K562 (cell line): ENCODE data around the gene ADCY1. TPM values are rescaled to one million over a fixed set of nuclear protein-coding genes. Genes with fewer than 3 reads are reported as not detected.

Source experiments
- ATAC-seq: fragments of 200-7000 bp; cut with Tn5 transposase; 3 replicates; pipeline ENCODE4 v1.9.1; 2020; ENCODE audit warnings: moderate library complexity
- BruUV-seq: library from RNA; stranded (reverse); fragments of 400-500 nt; replicated peaks from 2 replicates; lab custom pipeline; 2021; lab: Mats Ljungman, UMichigan
- CTCF ChIA-PET: fragments of 300-600 bp; formaldehyde crosslinking; extraction: SDS; loops from one replicate; lab custom pipeline; 2021; ENCODE audit warnings: low intra/inter-chr PET ratio; lab: Yijun Ruan, JAX
- POLR2A ChIA-PET: fragments of 300-600, 350-650 bp; sonication (Branson Sonifier 250); formaldehyde crosslinking; extraction: SDS; loops from one replicate; lab custom pipeline; 2021; ENCODE audit warnings: antibody characterized with exemption, inconsistent platforms; lab: Yijun Ruan, JAX
- DNase-seq, 4 experiments: peaks; one replicate each; pipeline versions ENCODE4 v3.0.0 to v3.0.0-alpha.2; 2011 to 2018; ENCODE audit warnings: low spot score in 3 of 4, mixed read lengths in 3 of 4; ENCODE audit errors: extremely low read depth in 1 of 4
- FAIRE-seq: peaks from 2 replicates; lab custom pipeline; 2011; peaks lifted over from hg19 to GRCh38; lab: Jason Lieb, UNC
- H2AFZ ChIP-seq: 2 replicates; pipeline ENCODE4 v1.6.0; 2011; ENCODE audit warnings: low read depth, low read length, control low read depth, inconsistent platforms
- H3K27ac ChIP-seq: fragments of 200-600 bp; 3 replicates; pipeline ENCODE4 v1.8.0; 2011; ENCODE audit warnings: low read depth, mild to moderate bottlenecking, control low read depth, inconsistent platforms, low read length, moderate library complexity, mixed read lengths; ENCODE audit errors: extremely low read depth
- H3K27me3 ChIP-seq, 2 experiments: fragments of 300-600 bp in 1 of 2; 2 replicates in 1 of 2; 3 replicates in 1 of 2; pipeline versions ENCODE4 v1.6.0 to v1.8.0; 2011; ENCODE audit warnings: inconsistent platforms in 2 of 2, low read length in 2 of 2, mild to moderate bottlenecking in 1 of 2, mixed read lengths in 1 of 2, moderate library complexity in 1 of 2; ENCODE audit not compliant: control insufficient read depth in 2 of 2, insufficient read depth in 2 of 2
- H3K36me3 ChIP-seq: fragments of 300-600 bp; 3 replicates; pipeline ENCODE4 v1.8.0; 2011; ENCODE audit warnings: mild to moderate bottlenecking, low read length, inconsistent platforms; ENCODE audit not compliant: control insufficient read depth, insufficient read depth
- H3K4me1 ChIP-seq, 2 experiments: fragments of 200-600 bp in 1 of 2; replicated peaks in 1 of 2; 2 replicates in 1 of 2; 3 replicates in 1 of 2; pipeline versions ENCODE4 v1.5.1 to v1.8.0; 2011; ENCODE audit warnings: inconsistent platforms in 2 of 2, low read length in 2 of 2, mild to moderate bottlenecking in 1 of 2, mixed read lengths in 1 of 2, moderate library complexity in 1 of 2; ENCODE audit not compliant: control insufficient read depth in 2 of 2, insufficient read depth in 2 of 2
- H3K4me2 ChIP-seq: 2 replicates; pipeline ENCODE4 v1.6.1; 2011; ENCODE audit warnings: low read length, control low read depth, inconsistent platforms, mixed read lengths; ENCODE audit not compliant: insufficient read depth
- H3K4me3 ChIP-seq: fragments of 200-600 bp; sonication (generic), shearing (Covaris generic); 2 replicates; pipeline ENCODE4 v1.5.1; 2016; ENCODE audit warnings: control low read depth, inconsistent platforms
- H3K79me2 ChIP-seq: fragments of 200-600 bp; 3 replicates; pipeline ENCODE4 v1.8.0; 2011; ENCODE audit warnings: low read length, inconsistent platforms; ENCODE audit not compliant: control insufficient read depth, insufficient read depth
- H3K9ac ChIP-seq, 2 experiments: 2 replicates each; pipeline versions ENCODE4 v1.6.0 to v1.6.1; 2011; ENCODE audit warnings: low read depth in 2 of 2, low read length in 2 of 2, control low read depth in 1 of 2, inconsistent platforms in 1 of 2, mild to moderate bottlenecking in 1 of 2, mixed read lengths in 1 of 2; ENCODE audit not compliant: insufficient read depth in 1 of 2
- H3K9me1 ChIP-seq: one replicate; pipeline ENCODE4 v1.6.0; 2011; ENCODE audit warnings: inconsistent platforms, mild to moderate bottlenecking, low read length, moderate library complexity; ENCODE audit not compliant: control insufficient read depth, insufficient read depth
- H3K9me3 ChIP-seq: replicated peaks from 2 replicates; pipeline ENCODE4 v1.5.1; 2011; ENCODE audit warnings: low read depth, low read length, inconsistent platforms; ENCODE audit not compliant: control insufficient read depth, insufficient read depth
- H4K20me1 ChIP-seq: replicated peaks from 2 replicates; pipeline ENCODE4 v1.6.1; 2011; ENCODE audit warnings: low read length, inconsistent platforms, mixed read lengths; ENCODE audit not compliant: control insufficient read depth, insufficient read depth
- CREB3L1 ChIP-seq: fragments of 450-650 bp; IDR thresholded peaks from 2 replicates; pipeline ENCODE4 v1.6.1; 2014; ENCODE audit warnings: low read depth, mild to moderate bottlenecking, moderate library complexity, borderline replicate concordance
- EHMT2 ChIP-seq: fragments of 450-650 bp; IDR thresholded peaks from 2 replicates; pipeline ENCODE4 v1.6.1; 2018; ENCODE audit warnings: antibody characterized with exemption
- ETV6 ChIP-seq, 3 experiments: fragments of 150-350 bp in 1 of 3; sonication (generic) in 1 of 3; formaldehyde crosslinking in 1 of 3; IDR thresholded peaks; 2 replicates each; pipeline versions ENCODE4 v1.6.1 to v1.8.0; 2014 to 2022; ENCODE audit warnings: borderline replicate concordance in 2 of 3, low read depth in 2 of 3, antibody characterized with exemption in 1 of 3, low read length in 1 of 3, mild to moderate bottlenecking in 1 of 3, missing genetic modification reagents in 1 of 3
- MEF2A ChIP-seq: IDR thresholded peaks from 2 replicates; pipeline ENCODE4 v1.6.1; 2011; ENCODE audit warnings: low read depth, mild to moderate bottlenecking, low read length, moderate library complexity; ENCODE audit not compliant: control insufficient read depth
- MXD1 ChIP-seq: fragments of 250-450 bp; sonication (Bioruptor Pico); IDR thresholded peaks from 2 replicates; pipeline ENCODE4 v1.8.0; 2021; ENCODE audit warnings: borderline replicate concordance, mild to moderate bottlenecking, moderate library complexity; ENCODE audit not compliant: poor library complexity, severe bottlenecking
- PHF8 ChIP-seq: fragments of 200-600 bp; sonication (generic); IDR thresholded peaks from 2 replicates; pipeline ENCODE4 v1.6.1; 2012; ENCODE audit warnings: mixed run types, mild to moderate bottlenecking, inconsistent platforms, low read length, moderate library complexity, borderline replicate concordance
- RBM14 ChIP-seq: fragments of 200-400 bp; formaldehyde crosslinking; IDR thresholded peaks from 2 replicates; pipeline ENCODE4 v1.6.1; 2018; ENCODE audit warnings: low read depth, mild to moderate bottlenecking, low read length, moderate library complexity, borderline replicate concordance; ENCODE audit not compliant: insufficient read depth
- RHOXF2B ChIP-seq: fragments of 250-450 bp; sonication (Bioruptor Pico); conservative IDR thresholded peaks from 2 replicates; pipeline ENCODE4 v1.5.1; 2021
- SMARCB1 ChIP-seq: IDR thresholded peaks from 2 replicates; pipeline ENCODE4 v1.6.1; 2011; ENCODE audit warnings: improper control_type of control experiment, low read depth; ENCODE audit not compliant: insufficient read length
- SMARCC2 ChIP-seq: fragments of 450-650 bp; IDR thresholded peaks from 2 replicates; pipeline ENCODE4 v1.6.1; 2017; ENCODE audit warnings: antibody characterized with exemption, moderate library complexity, mild to moderate bottlenecking, low read depth
- SUPT5H ChIP-seq: fragments of 450-650 bp; IDR thresholded peaks from 2 replicates; pipeline ENCODE4 v1.6.1; 2016
- TCF7L2 ChIP-seq: fragments of 150-350 bp; IDR thresholded peaks from 2 replicates; pipeline ENCODE4 v1.6.1; 2016; ENCODE audit warnings: low read depth, mild to moderate bottlenecking, low read length, moderate library complexity
- ZEB2 ChIP-seq: fragments of 450-650 bp; IDR thresholded peaks from 2 replicates; pipeline ENCODE4 v1.6.1; 2016
- ZKSCAN3 ChIP-seq: fragments of 250-450 bp; sonication (Bioruptor Pico); IDR thresholded peaks from 2 replicates; pipeline ENCODE4 v1.4.0; 2020
- ZNF143 ChIP-seq: sonication (generic); formaldehyde crosslinking; IDR thresholded peaks from 2 replicates; pipeline ENCODE4 v1.9.0; 2022; ENCODE audit warnings: mild to moderate bottlenecking, missing genetic modification reagents
- WGBS: fragments of 100-300 bp; shearing (Covaris generic); methylation state at CpG from one replicate; pipeline ENCODE4 v1.1.6; 2016; ENCODE audit warnings: low coverage, mixed read lengths; ENCODE audit not compliant: insufficient coverage; ENCODE audit errors: missing lambda C conversion rate; 5-methylcytosine and 5-hydroxymethylcytosine counted together
- in situ Hi-C: fragments of 300-500 bp; cut with MboI; formaldehyde crosslinking; loops from 4 replicates; pipeline ENCODE4 v1.15.0; 2018; ENCODE audit warnings: inconsistent platforms, mixed read lengths
- intact Hi-C: fragments of 100-400 bp; cut with micrococcal nuclease; formaldehyde crosslinking; loops from 2 replicates; pipeline ENCODE4 v1.14.2; 2022
- polyA plus RNA-seq, 8 experiments: library from polyadenylated mRNA; depleted of rRNA in 4 of 8; stranded (reverse) in 5 of 8; unstranded in 3 of 8; fragments of >200 nt; fragmentation: Nextera tagmentation in 2 of 8; fragmentation: Illumina TruSeq in 1 of 8; extraction: Ambion mirVana in 2 of 8; extraction: Trizol in 1 of 8; gene quantifications; 2 replicates each; pipeline versions ENCODE4 v1.2.1 to v1.2.3, GENCODE V29; 2011 to 2014; ENCODE audit warnings: inconsistent platforms in 1 of 8, missing spikeins in 1 of 8
- total RNA-seq, 7 experiments: library from RNA; depleted of rRNA in 6 of 7; stranded (reverse); fragments of >200 nt in 6 of 7; fragmentation: Illumina TruSeq in 2 of 7; extraction: Trizol in 2 of 7; gene quantifications; 2 replicates each; pipeline versions ENCODE4 v1.2.1 to v1.2.3, GENCODE V29; 2011 to 2021; ENCODE audit warnings: low replicate concordance in 1 of 7
- TF ChIP-seq, protein P1 (sequence below), 2 experiments: fragments of 450-650 bp; IDR thresholded peaks; 2 replicates each; pipeline ENCODE4 v1.6.1; 2016
- TF ChIP-seq, protein P2 (sequence below), 2 experiments: fragments of 450-650 bp in 1 of 2; sonication (generic) in 1 of 2; formaldehyde crosslinking in 1 of 2; IDR thresholded peaks in 1 of 2; conservative IDR thresholded peaks in 1 of 2; 2 replicates each; pipeline versions ENCODE4 v1.6.1 to v1.8.1; 2016 to 2023; ENCODE audit warnings: mild to moderate bottlenecking in 2 of 2, moderate library complexity in 2 of 2, inconsistent platforms in 1 of 2, missing genetic modification reagents in 1 of 2

Gene ADCY1
- total and polyA plus RNA-seq, 9 of the 15 experiments (the other 6 are each of a cell fraction or from before 2014, with no cell fraction given) = under 0.01 to 0.18 (median 0.10) TPM; not detected in 4

DNA sequence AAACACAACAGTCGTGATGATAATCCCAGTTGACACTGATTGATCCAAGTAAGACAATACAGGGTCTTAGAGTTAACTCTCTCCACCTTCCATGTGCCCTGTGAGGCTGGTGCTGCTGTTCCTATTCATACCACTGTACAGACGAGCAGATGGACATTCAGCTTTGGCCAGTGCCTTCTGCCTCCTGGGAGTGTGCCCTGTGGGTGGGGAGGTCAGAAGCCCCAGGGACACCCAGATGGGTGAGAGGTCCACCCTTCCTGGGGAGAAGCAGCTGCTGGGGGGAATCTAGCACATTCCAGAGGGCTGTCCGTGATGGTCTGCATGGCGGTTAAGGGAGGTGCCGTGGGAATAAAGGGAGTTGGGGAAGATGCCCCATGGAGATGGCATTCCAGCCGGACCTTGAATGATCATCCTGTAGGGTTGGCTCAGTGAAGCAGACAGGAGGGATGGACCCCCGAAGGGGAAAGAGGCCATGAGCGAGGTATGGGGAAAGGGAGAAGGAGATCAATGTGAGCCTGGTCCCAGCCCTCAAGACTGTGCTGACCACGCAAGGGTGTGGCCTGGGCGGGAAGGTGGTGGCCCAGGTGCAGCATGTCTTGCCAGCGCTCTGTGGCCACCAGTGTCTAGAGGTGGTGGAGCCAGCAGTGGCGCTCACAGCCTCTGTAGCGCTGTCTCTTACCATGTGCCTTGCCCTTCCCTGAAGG, 74.0 kb downstream of the ADCY1 start (continued):
- TF ChIP-seq PHF8 (no peak), SMARCC2 (no peak), CREB3L1 (no peak), ETV6 (IDR thresholded peaks at IDR 0.05; ENCODE audit: borderline replicate concordance in 1 of 2, low read depth in 2 of 2, low read length in 1 of 2) (no peak), ETV6 (CRISPR knock-in tag; IDR thresholded peaks at IDR 0.05; ENCODE audit: borderline replicate concordance) (no peak), ZKSCAN3 (no peak), RBM14 (no peak), SUPT5H (no peak), ZNF143 (CRISPR knock-in tag) (no peak), TCF7L2 (no peak)

GRCh38 chr7:45648671-45648995, 74.5 kb downstream of the ADCY1 start:
- H3K27me3 ChIP-seq = peaks cover 0 to 23% of the 10 kb centered on the region in 2 experiments; a peak in 2 of 5 replicates
- no peak overlapping the region for H3K9ac ChIP-seq
- ChIA-PET POLR2A (interaction anchor here (1.2 kb wide), 1 partner anchor 8 kb away, joined by 4 read pairs; no protein-coding TSS in a partner anchor), CTCF (no interaction called here)
- no peaks in the 10 kb centered on the region for H3K9me3 ChIP-seq
- ATAC-seq (no peak), FAIRE-seq (no peak), DNase-seq (no peak)
- H2AFZ ChIP-seq = no peak overlapping the region
- intact Hi-C loops (no loop called here), in situ Hi-C loops (no loop called here)
- H3K4me1 ChIP-seq = no peaks in the 10 kb centered on the region
- BruUV-seq = no TSS peak
- H4K20me1 ChIP-seq = no peaks in the 10 kb centered on the region; the same call in 1 of the 2 replicates
- H3K36me3 ChIP-seq = no peaks in the 10 kb centered on the region
- H3K4me3 ChIP-seq = no peak overlapping the region
- WGBS = 1% methylated on average over 9 of the region's 10 CpGs
- no peak overlapping the region for H3K27ac ChIP-seq
- H3K9me1 ChIP-seq = no peaks in the 10 kb centered on the region
- no peak overlapping the region for H3K4me2 ChIP-seq
- H3K79me2 ChIP-seq = no peaks in the 10 kb centered on the region
- TF ChIP-seq, protein P1, sequence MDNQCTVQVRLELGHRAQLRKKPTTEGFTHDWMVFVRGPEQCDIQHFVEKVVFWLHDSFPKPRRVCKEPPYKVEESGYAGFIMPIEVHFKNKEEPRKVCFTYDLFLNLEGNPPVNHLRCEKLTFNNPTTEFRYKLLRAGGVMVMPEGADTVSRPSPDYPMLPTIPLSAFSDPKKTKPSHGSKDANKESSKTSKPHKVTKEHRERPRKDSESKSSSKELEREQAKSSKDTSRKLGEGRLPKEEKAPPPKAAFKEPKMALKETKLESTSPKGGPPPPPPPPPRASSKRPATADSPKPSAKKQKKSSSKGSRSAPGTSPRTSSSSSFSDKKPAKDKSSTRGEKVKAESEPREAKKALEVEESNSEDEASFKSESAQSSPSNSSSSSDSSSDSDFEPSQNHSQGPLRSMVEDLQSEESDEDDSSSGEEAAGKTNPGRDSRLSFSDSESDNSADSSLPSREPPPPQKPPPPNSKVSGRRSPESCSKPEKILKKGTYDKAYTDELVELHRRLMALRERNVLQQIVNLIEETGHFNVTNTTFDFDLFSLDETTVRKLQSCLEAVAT (IDR thresholded peaks at IDR 0.05) = no peak
- TF ChIP-seq MXD1 (CRISPR knock-in tag) (no peak), SMARCB1 (no peak), ZEB2 (no peak), EHMT2 (no peak), MEF2A (no peak), RHOXF2B (CRISPR knock-in tag) (no peak)
- TF ChIP-seq, protein P2, sequence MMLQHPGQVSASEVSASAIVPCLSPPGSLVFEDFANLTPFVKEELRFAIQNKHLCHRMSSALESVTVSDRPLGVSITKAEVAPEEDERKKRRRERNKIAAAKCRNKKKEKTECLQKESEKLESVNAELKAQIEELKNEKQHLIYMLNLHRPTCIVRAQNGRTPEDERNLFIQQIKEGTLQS (IDR thresholded peaks at IDR 0.05) = no peak
- TF ChIP-seq, protein P2 (CRISPR knock-in tag; conservative IDR thresholded peaks at IDR 0.05) = no peak
